CD4-positive, alpha-beta T cell treated with Interleukin-4 for 4 hours (primary cell): Measurements from ENCODE around the gene PTPRS.
"Not testable (repeated sequence)": the region's sequence is repeated elsewhere in the genome, so short reads cannot be mapped to it uniquely, and the experiment has no call there.

ENCODE experiments used
- DNase-seq: peaks from one replicate; pipeline ENCODE4 v3.0.0-alpha.2; 2020

PTPRS gene

DNA sequence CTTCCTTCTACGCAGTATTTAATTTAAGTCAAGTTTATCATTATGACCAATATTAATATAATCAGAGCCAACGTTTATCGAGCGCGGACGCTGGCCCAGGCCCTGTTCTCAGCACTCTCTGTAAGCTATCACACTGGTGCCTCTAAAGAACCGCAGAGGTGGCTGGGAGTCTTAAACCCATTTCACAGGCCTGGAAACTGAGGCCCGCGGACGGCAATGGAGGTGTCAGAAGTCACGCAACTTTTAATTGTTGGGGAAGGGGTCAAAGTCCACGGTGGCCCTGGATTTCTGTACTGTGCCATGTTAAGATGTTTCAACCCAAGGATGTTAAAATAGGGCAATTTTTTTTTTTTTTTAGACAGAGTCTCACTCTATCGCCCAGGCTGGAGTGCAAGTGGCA is 8.8 kb downstream of the PTPRS start:
- no peak for DNase-seq

DNA sequence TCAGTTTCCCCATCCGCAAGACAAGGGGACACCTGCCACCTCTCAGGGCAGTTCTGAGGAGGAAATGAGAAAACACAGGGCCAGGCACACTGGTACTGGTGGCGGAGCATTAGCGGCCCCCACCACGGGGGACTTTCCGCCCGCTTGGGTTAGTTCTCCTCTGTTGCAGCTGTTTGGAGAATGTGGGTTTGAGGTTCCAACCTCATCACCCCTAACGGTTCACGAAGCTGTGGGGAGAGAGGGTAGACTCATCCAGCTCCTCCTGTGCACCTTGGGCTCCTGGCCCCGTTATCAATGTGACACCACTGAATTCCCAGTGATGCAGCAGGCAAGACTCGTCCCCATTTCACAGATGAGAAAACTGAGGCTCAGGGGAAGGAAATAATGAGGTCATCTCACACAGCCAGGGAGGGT is 10.3 kb downstream of the PTPRS start:
- no peak for DNase-seq

DNA sequence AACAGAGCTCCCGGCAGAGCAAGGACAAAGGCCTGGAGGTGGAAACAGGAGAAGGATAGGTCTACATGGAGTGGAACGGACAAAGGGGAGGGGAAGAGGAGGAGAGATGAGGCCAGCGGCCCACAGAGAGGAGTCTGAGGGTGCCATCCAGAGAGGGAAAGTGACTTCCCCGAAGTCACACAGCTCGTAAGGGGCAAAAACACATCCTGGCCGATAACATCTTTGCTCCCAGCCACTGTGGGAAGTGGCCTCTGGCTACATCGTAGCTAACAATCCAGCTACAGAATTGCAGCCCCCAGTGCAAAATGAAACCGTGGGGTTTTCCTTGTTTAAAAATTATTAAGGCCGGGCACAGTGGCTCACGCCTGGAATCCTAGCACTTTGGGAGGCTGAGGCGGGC is 11.5 kb downstream of the PTPRS start:
- no peak for DNase-seq

DNA sequence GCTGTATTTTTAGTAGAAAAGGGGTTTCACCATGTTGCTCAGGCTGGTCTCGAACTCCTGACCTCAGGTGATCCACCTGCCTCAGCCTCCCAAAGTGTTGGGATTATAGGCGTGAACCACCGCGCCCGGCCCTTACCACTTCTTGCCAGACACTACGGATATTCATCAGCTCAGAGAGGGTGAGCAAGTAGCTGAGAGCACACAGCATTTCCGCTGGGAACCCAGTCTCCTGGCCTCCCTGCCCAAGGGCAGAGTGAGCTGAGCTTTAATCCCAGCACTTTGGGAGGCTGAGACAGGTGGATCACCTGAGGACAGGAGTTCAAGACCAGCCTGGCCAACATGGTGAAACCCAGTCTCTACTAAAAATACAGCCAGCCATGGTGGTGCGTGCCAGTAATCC is 12.2 kb downstream of the PTPRS start:
- DNase-seq = not testable (repeated sequence)

DNA sequence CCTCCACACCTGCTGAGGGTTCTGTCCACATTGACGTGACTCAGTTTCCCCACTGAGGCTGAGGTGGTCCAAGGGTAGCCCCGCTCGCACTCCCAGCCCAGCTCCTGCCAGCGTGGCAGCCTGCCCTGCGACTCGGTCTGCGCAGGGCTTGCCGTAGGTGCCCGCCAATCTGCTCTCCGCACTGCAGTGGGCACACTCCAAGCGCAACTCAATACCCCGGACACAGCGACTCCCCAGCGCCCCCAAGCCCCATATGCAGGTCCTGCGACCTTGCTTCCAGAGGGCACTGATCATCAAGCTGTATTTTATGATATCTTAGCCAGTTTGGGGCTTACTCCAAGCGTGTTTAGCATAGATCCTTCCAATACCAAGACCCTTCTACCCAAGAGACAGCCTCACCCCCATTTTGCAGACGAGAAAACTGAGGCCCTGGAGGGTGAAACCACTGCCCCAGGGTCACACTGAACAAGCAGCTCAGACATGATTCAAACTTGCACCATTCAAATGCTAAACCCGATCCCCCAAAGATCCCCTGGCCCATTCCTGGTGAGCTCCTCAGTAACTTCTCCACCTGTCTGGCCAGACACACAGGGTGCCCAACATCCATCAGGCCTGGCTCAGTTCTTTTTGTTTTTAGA is 13.5 kb downstream of the PTPRS start:
- no peak for DNase-seq

DNA sequence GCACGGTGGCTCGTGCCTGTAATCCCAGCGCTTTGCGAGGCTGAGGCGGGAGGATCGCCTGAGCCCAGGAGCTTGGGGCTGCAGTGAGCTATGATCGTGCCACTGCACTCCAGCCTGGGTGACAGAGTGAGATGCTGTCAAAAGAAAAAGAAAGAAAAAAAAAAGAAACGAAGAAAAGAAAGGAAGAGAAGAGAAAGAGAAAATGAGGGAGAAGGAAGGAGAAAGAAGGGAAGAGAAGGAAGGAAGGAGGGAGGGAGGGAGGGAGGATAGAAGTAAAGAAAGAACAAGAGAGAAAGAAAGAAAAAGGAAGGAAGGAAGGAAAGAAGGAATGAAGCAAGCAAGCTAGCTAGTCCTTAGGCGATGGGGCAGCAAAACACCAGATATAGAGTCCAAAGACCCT is 14.1 kb downstream of the PTPRS start:
- no peak for DNase-seq

DNA sequence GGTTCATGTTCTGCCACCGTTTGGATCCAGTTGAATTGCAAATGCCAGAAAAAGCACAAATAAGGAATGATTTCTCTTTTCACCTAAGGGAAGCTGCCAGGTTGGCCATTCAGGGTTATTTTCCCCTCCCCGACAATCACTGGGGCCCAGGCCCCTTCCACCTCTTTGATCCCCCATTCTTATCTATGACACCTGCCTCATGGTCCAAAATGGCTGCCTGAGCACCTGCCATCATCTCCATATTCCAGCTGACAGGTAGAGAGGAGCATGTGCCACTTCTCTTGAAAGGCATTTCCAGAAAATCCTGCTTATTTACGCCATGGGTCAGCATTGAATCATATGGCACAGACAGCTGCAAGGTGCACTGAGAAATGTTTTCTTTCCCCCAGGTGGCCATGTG is 15.7 kb downstream of the PTPRS start:
- no peak for DNase-seq

DNA sequence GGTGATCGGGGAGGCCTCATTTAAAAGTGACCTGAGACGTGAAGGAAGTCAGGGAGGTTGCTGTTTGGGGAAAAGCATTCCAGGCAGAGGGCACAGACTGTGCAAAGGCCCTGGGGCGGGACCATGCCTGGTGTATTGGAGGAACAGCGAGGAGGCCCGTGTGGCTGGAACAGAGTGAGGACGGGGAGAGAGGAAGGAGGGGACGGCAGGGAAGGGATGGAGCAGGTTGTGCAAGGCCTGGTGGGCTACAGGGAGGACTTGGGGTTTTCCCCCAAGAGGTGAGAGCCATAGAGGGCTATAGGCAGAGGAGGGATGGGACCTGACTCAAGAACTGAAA is 17.2 kb downstream of the PTPRS start:
- DNase-seq = no peak

DNA sequence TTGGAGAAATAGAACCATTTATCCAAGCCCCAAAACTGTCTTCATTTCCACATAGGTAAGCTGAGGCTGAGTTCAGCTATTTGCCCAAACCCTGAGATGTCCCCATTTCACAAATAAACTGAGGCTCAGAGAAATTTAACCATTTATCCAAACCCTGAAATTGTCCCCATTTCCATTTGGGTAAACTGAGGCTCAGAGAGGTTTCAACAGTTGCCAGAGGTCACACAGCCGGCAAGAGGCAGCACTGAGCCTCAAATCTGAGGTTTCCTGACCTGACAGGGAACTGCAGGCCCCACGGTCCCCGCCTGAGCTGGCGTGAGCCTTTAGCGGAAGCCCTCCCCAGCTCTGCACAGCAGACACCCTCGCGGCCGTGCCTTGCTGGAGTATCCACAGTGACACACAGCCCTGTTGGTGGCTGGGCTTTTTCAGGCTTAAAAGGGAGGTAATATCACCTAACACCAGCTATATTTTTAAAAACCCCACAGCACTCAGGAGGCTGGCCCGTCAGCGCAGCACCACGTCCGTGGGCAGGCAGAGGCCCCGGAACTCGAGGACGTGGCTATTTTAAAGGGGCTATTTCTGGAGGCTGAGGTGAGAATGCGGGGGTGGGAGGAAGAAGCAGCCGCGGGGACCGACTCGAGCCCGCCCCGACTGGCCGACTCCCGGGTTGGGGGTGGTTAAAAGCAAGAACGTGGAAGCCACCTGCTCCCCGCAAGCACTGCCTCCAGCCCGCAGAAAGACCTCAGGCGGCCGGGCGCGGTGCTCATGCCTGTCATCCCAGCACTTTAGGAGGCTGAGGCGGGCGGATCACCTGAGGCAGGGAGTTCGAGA is 18.5 kb downstream of the PTPRS start:
- DNase-seq = no peak

DNA sequence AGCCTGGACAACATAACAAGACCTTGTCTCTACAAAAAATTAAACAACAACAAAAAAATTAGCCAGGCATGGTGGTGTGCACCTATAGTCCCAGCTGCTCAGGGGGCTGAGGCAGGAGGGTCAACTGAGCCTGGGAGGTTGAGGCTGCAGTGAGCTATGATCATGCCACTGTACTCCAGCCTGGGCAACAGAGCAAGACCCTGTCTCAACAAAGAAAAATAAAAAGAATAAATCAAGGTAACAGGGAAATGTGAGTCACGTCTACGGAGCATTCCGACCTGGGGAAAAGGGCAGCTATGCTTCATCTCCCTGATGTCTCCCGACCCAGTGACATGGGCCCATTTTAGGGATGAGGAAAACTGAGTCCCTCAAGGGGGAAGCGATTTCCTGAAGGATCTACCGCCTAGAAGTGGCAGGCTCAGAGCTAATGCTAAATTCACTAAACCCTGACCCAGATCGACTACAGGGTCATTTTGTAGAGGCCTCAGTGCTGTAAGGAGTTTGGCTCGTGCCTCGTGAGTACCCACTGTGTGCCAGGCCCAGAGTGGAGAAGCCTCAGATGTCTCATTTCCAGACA is 19.5 kb downstream of the PTPRS start:
- DNase-seq = no peak

DNA sequence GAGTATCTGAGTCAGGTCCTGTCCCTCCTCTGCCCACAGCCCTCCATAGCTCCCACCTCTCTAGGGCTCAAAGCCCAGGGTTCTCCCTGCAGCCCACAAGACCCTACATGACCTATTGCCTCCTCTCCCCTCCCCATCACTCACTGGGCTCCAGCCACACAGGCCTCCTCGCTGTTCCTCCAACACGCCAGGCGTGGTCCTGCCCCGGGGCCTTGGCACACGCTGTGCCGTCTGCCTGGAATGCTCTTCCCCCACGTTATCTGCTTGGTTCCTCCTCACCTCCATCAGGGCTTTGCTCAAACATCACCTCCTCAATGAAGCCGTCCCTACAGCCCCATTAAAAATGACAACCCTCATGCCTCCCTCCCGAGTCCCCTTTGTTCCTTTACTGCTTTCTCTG is 21.1 kb downstream of the PTPRS start:
- DNase-seq = no peak

DNA sequence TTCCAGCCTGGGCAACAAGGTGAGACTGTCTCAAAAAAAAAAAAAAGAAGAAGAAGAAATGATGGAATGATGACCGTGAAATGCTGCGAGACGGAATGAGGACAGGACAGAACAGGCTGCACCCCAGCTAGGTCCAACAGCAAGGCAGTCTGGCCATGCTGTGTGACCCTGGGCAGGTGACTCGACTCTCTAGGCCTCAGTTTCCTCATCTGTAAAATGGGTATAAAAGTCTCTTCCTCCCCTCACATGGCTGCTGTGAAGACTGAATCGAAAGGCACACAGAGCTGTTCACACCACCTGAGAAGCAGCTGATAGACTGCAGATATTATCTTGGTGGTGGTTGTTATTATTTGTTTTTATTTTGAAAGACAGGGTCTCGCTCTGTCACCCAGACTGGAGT is 22.3 kb downstream of the PTPRS start:
- DNase-seq = no peak

DNA sequence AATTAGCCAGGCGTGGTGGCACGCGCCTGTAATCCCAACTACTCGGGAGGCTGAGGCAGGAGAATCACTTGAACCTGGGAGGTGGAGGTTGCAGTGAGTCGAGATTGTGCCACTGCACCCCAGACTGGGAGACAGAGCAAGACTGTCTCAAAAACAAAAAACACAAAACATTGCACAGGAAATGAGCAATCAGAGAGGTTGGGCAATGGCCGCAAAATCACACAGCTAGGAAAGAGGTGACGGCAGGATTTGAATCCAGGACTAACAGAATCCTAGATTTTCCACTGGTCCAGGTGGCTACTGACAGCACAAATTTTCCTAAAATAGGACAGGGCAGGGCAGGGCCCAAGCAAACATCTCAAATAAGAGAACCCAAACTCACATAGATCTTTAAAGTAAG is 23.3 kb downstream of the PTPRS start:
- DNase-seq = no peak

DNA sequence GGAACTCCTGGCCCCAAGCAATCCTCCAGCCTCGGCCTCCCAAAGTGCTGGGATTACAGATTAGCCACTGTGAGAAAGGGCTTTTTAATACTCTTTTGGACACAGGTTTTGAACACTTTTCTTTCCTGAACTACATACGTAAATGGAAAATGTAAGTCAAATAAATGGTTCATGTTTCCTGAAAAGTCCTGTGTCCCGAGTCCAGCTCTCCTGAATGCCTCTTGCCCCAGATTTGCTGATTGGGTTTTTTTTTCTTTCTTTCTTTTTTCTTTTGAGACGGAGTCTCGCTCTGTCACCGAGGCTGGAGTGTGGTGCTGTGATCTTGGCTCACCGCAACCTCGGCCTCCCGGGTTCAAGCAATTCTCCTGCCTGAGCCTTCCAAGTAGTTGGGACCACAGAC is 24.5 kb downstream of the PTPRS start:
- DNase-seq = no peak

DNA sequence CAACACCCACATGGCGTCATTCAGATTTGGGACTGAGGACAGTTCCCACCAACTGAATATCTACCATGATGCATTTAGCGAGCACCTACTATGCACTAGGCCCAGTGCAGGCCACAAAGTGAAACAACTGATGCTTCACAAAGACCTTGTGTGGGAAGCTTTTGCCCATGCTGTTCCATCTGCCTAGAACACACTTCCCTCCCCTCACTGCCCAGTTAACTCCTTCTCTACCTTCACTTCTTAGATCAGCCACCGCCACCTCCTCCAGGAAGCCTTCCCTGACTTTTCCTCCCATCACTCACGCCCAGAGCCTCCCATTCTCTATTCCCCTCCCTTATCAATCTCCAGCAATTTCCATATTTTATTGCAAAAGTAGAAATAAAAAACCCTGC is 25.7 kb downstream of the PTPRS start:
- DNase-seq = no peak

DNA sequence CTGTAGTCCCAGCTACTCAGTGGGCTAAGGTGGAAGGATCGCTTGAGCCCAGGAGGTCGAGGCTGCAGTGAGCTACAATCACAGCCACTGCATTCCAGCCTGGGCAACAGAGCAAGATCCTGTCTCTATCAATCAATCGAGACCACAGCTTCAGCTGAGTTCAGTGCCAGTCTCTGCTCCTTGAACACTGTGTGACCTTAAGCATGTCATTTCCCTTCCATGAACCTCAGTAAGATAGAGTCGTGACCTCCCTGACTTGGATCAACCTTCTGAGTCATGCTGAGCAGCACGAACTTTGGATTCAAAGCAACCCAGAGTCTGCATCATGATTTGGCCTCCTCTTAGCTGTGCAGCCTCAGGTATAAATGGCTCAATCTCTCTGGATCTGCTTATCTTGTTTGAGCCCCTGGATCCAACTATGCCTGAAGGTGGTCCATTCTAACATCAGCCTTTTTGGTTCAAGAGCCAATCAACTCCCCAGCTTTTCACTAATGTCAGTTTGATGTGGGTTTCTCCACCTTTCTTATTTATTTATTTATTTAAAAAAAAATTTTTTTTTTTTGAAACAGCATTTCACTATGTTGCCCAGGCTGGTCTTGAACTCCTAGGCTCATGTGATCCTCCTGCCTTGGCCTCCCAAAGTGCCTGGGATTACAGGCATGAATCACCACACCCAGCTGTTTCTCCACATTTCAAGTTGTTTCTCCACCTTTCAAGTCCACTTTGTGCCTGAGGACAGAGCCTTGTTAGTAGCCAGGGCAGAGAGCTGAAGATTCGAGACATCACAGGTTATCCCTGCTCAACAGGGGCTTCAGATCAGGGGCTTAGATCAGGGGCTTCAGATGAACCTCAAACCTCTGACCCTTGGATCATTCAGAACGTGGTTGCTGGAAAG is 26.4 kb downstream of the PTPRS start:
- DNase-seq = no peak

DNA sequence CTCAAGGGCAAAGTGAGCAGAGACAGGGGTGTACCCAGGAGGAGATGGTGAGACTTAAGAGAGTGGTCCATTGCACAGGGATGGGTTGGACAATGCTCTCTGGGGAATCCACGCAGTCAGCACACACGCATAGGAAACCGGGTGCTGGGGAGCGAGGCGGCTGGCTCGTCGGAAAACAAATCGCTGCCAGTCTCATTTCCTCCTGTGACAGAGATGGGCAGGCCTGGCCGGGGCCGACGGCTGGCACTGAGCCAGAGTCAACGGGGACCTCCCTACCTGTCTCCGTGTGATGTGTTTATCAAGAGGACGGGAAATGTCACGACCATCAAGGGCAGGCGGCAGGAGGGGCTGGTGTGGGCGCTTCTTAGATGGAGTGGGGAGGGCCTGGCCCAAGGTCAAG is 27.3 kb downstream of the PTPRS start:
- no peak for DNase-seq

DNA sequence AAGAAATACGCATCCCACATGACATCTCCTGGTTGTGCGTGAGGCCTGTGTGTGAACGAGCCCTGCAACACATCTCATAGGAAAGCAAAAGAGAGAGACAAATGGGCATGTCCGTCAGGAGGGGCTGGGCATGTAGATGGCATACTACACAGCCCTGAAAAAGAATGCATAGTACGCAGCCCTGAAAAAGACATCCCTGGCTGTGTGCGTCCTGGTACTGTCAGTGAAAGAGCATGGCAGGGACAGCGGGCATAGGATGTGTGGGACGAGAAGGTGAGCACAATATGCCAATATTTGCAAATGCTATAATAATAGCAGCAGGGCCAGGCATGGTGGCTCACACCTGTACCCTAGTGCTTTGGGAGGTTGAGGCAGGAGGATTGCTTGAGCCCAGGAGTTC is 28.6 kb downstream of the PTPRS start:
- no peak for DNase-seq

DNA sequence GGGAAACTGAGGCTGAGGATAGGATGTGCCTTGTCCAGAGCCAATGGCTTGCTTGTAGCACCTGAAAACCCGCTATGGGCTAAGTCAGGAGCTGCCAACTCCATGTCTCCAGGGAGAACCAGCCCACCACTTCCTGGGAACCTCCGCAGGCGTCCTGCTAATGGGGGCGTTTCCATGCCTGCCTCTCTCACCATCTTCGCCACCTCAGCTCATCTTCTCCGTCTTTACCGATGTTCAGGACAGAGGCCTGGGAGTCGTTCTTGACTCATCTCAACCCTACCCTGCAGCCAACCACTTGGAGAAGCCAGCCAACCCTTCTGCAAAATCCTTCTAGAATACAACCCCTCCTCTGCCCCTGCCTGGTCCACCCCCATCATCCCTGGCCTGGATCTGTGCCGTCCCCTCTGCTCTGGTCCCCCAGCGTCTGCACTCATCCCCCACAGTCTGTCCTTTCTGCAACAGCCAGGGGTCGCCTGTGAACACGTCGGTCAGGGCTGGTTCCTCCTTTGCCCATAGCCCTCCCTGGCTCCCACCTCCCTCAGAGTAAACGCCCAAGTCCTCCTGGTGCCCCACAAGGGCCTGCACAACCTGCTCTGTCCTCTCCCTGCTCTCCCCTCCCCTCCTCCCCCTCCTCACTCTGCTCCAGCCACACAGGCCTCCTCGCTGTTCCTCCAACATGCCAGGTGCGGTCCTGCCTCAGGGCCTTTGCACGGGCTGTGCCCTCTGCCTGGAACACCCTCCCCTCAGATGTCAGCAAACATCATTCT is 31.0 kb downstream of the PTPRS start:
- no peak for DNase-seq

DNA sequence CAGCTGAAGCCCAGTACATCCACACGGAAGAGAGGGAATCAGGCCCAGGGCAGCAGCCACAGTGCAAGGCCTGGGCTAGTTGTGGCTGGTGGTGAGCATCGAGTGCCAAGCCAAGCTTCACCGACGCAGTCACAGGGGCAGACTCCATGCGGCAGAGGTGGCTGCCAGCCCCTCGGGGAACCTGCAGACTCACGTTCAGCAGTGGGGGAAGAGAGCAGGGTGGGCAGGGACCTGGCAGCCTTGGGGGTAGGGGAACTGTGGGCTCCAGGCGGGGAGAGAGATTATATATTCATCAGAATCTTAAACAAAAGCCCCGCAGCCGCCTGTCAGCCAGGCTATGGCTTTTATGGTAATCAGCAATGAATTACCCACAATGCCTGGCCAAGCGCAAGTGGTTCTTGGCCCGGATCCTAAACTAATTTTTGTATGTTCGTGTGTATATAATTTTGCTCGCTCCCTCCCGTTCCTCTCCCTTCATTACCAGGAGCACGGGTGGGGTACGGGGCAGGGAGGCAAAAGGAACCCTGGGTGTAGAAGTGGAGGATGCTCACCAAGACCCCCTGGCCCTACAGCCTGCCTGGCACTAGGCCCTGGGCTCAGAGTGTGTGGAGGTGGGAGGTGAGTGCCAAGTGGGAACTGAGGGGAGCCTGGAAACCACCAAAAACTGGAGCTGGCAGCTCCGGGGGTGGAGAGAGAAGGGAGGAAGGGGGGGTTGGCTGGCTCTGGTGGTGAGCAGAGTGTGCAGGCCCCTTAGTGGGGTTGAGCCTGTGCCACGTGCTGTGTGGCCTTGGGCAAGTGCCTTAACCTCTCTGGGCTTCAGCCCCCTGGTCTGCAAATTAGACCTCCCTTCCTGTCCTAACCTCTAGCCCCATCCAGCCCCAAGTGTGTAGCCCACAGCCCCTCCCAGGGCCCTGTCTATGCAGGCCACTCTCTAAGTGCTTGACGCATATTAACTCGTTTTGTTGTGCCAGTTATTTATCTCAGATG is 31.9 kb downstream of the PTPRS start:
- no peak for DNase-seq

DNA sequence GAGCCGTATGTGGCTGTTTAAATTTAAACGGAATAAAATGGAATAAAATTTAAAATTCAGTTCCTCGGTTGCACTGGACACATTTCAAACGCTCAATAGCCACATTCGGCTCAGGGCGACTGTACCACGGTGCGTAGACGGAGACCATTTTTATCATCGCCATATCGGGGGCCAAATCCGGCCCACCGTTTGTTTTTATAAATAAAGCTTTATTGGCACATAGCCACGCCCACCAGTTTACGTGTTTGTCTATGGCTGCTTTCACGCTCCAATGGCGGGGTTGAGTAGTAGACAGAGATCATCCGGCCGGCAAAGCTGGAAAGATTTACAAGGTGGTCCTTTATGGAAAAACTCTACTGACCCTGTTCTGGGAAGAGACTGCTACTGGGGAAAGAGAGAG is 33.0 kb downstream of the PTPRS start:
- DNase-seq = no peak

DNA sequence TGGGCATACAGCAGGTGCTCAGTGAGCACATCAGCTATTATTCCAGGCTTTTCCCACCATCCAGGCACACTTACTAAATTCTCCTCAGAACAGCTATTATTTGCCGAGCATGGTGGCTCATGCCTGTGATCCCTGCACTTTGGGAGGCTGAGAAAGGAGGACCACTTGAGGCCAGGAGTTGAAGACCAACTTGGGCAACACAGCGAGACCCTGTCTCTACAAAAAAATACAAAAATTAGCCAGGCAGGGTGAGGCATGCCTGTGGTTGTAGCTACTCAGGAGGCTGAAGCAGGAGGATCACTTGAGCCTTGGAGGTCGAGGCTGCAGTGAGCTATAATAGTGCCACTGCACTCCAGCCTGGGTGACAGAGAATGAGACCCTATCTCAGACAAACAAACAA is 35.4 kb downstream of the PTPRS start:
- DNase-seq = no peak
